CD14-positive monocyte (primary cell): ENCODE results near the gene EYS. TPM values are rescaled to one million over a fixed set of nuclear protein-coding genes. Genes with fewer than 3 reads are reported as not detected.

Experiments
- DNase-seq, 3 donors: peaks; one replicate each; pipeline ENCODE4 v3.0.0-alpha.2; 2011 to 2022
- H2AFZ ChIP-seq: 2 replicates; pipeline ENCODE4 v1.6.0; 2012; ENCODE audit warnings: mild to moderate bottlenecking, low read depth, low read length, inconsistent platforms; ENCODE audit not compliant: insufficient read depth, poor library complexity, severe bottlenecking
- H3K27ac ChIP-seq, 2 donors: 1 replicate in 1 of 2; 2 replicates in 1 of 2; pipeline ENCODE4 v1.5.1; 2012 to 2013; ENCODE audit warnings: low read length in 2 of 2, control low read depth in 1 of 2, inconsistent platforms in 1 of 2, low read depth in 1 of 2, mild to moderate bottlenecking in 1 of 2
- H3K27me3 ChIP-seq, 2 donors: one replicate each; pipeline versions ENCODE4 v1.6.0 to v1.6.1; 2011 to 2013; ENCODE audit warnings: low read length in 2 of 2; ENCODE audit not compliant: control insufficient read depth in 2 of 2, insufficient read depth in 2 of 2
- H3K36me3 ChIP-seq, 2 donors: replicated peaks in 1 of 2; 1 replicate in 1 of 2; 2 replicates in 1 of 2; pipeline versions ENCODE4 v1.5.1 to v1.6.1; 2012 to 2013; ENCODE audit warnings: low read length in 2 of 2, control low read depth in 1 of 2, inconsistent platforms in 1 of 2, mild to moderate bottlenecking in 1 of 2; ENCODE audit not compliant: insufficient read depth in 2 of 2, control insufficient read depth in 1 of 2
- H3K4me1 ChIP-seq, 2 donors: 1 replicate in 1 of 2; 2 replicates in 1 of 2; pipeline versions ENCODE4 v1.5.1 to v1.6.1; 2012 to 2013; ENCODE audit warnings: low read length in 2 of 2, control low read depth in 1 of 2, inconsistent platforms in 1 of 2, mild to moderate bottlenecking in 1 of 2, moderate library complexity in 1 of 2; ENCODE audit not compliant: insufficient read depth in 2 of 2, control insufficient read depth in 1 of 2
- H3K4me2 ChIP-seq: replicated peaks from 2 replicates; pipeline ENCODE3; 2012; ENCODE audit warnings: low read length, moderate library complexity, mild to moderate bottlenecking; ENCODE audit not compliant: poor library complexity, severe bottlenecking; ENCODE audit errors: extremely low read depth
- H3K4me3 ChIP-seq, 3 experiments: fragments of 200-600 bp in 1 of 3; sonication (generic) in 1 of 3; replicated peaks in 1 of 3; 1 replicate in 2 of 3; 2 replicates in 1 of 3; pipeline ENCODE4 v1.5.1; 2011 to 2013; ENCODE audit warnings: low read length in 3 of 3, mild to moderate bottlenecking in 3 of 3, control low read depth in 2 of 3, low read depth in 2 of 3, inconsistent platforms in 1 of 3, moderate library complexity in 1 of 3
- H3K79me2 ChIP-seq: 2 replicates; pipeline ENCODE4 v1.6.0; 2012; ENCODE audit warnings: mild to moderate bottlenecking, control low read depth, inconsistent platforms, low read length, moderate library complexity; ENCODE audit not compliant: insufficient read depth
- H3K9ac ChIP-seq: 2 replicates; pipeline ENCODE4 v1.6.0; 2017; ENCODE audit warnings: low read length, mild to moderate bottlenecking; ENCODE audit not compliant: insufficient read depth, poor library complexity, severe bottlenecking
- H3K9me3 ChIP-seq, 2 donors: replicated peaks in 1 of 2; 1 replicate in 1 of 2; 2 replicates in 1 of 2; pipeline versions ENCODE4 v1.5.1 to v1.6.1; 2012 to 2013; ENCODE audit warnings: low read length in 2 of 2, control low read depth in 1 of 2; ENCODE audit not compliant: control insufficient read depth in 1 of 2, insufficient read depth in 1 of 2
- H4K20me1 ChIP-seq: 2 replicates; pipeline ENCODE4 v1.6.0; 2012; ENCODE audit warnings: mild to moderate bottlenecking, low read length, control low read depth, moderate library complexity; ENCODE audit not compliant: insufficient read depth
- H3K27ac Mint-ChIP-seq, 7 donors: one replicate each; pipeline ENCODE4 v1.8.0; 2020; ENCODE audit warnings: mild to moderate bottlenecking in 7 of 7, mixed read lengths in 7 of 7, moderate library complexity in 6 of 7, inconsistent platforms in 2 of 7
- H3K27me3 Mint-ChIP-seq, 3 donors: one replicate each; pipeline ENCODE4 v1.8.0; 2021 to 2022; ENCODE audit warnings: low read depth in 3 of 3, mild to moderate bottlenecking in 3 of 3, mixed read lengths in 3 of 3, moderate library complexity in 3 of 3, inconsistent platforms in 1 of 3
- H3K36me3 Mint-ChIP-seq, 2 donors: one replicate each; pipeline ENCODE4 v1.8.0; 2020; ENCODE audit warnings: mixed read lengths in 2 of 2, inconsistent platforms in 1 of 2, mild to moderate bottlenecking in 1 of 2
- H3K4me1 Mint-ChIP-seq: one replicate; pipeline ENCODE4 v1.8.0; 2020; ENCODE audit warnings: mild to moderate bottlenecking, mixed read lengths
- H3K4me3 Mint-ChIP-seq, 2 donors: one replicate each; pipeline ENCODE4 v1.8.0; 2020; ENCODE audit warnings: mild to moderate bottlenecking in 2 of 2, mixed read lengths in 2 of 2, moderate library complexity in 1 of 2
- H3K9me3 Mint-ChIP-seq, 7 donors: one replicate each; pipeline ENCODE4 v1.8.0; 2020 to 2022; ENCODE audit warnings: mixed read lengths in 7 of 7, mild to moderate bottlenecking in 6 of 7, moderate library complexity in 6 of 7, inconsistent platforms in 2 of 7
- CTCF ChIP-seq: fragments of 200-600 bp; IDR thresholded peaks from one replicate; pipeline ENCODE4 v1.8.0; 2022; ENCODE audit warnings: antibody characterized with exemption, mild to moderate bottlenecking
- WGBS: methylation state at CpG from one replicate; pipeline ENCODE4 v1.1.5; 2013; ENCODE audit warnings: missing lambda C conversion rate; ENCODE audit not compliant: insufficient coverage; 5-methylcytosine and 5-hydroxymethylcytosine counted together
- intact Hi-C, 2 donors: fragments of 100-400 bp; cut with micrococcal nuclease; formaldehyde crosslinking; loops; one replicate each; pipeline versions ENCODE4 v1.15.0 to v1.15.1; 2023
- polyA plus RNA-seq, 3 donors: library from polyadenylated mRNA; depleted of rRNA in 1 of 3; unstranded in 2 of 3; stranded (reverse) in 1 of 3; fragments of 300-500 nt in 2 of 3; fragments of >200 nt in 1 of 3; fragmentation: Illumina TruSeq in 2 of 3; gene quantifications; 1 replicate in 2 of 3; 2 replicates in 1 of 3; pipeline ENCODE4 v1.2.3, GENCODE V29; 2012 to 2021

The EYS gene
- polyA plus RNA-seq, 3 donors = 0.01 to 0.03 TPM; not detected in 1

DNA sequence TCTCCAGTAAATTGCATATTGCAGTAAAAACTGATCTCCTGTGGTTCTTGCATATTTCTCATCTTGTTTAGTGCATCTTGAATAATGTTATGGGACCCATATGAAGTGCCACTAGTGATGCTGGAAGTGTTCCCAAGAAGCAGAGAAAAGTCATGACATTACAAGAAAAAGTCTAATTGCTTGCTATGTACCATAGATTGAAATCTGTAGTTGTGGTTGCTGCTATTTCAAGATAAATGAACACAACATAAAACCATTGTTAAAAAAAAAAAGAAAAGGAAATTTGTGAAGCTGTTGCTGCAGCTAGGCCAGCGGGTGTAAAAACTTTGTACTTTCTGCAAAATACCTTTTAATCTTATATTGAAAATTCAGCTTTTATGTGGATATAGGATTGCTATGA lies 1767.0 kb downstream of the EYS start:
- no peaks in the 10 kb centered on the region for H3K36me3 ChIP-seq
- no CpG with 5 or more reads among the region's 1 CpG for WGBS
- H3K27ac ChIP-seq = no peak overlapping the region
- no peak overlapping the region for H3K4me2 ChIP-seq
- TF ChIP-seq CTCF = no peak
- Mint-ChIP-seq H3K27ac (no peak overlapping the region), H3K4me3 (no peak overlapping the region), H3K4me1 (peaks cover 17% of the 10 kb centered on the region), H3K27me3 (peaks cover 0 to 2% (median 0%) of the 10 kb centered on the region in 3 donors), H3K36me3 (no peaks in the 10 kb centered on the region), H3K9me3 (peaks cover 2 to 7% (median 2%) of the 10 kb centered on the region in 7 donors)
- H3K9me3 ChIP-seq = peaks cover 0 to 2% of the 10 kb centered on the region in 2 donors
- no peaks in the 10 kb centered on the region for H3K27me3 ChIP-seq
- no peaks in the 10 kb centered on the region for H3K79me2 ChIP-seq
- no peak overlapping the region for H2AFZ ChIP-seq
- intact Hi-C loops = no loop called here
- no peak for DNase-seq
- H3K4me3 ChIP-seq = no peak overlapping the region
- no peak overlapping the region for H3K9ac ChIP-seq
- no peaks in the 10 kb centered on the region for H4K20me1 ChIP-seq
- peaks cover 10 to 11% of the 10 kb centered on the region in 2 donors for H3K4me1 ChIP-seq

- Histone ChIP-seq H4K20me1 (no peaks in the 10 kb centered on the region), H3K4me2 (no peak overlapping the region), H3K4me1 (peaks cover 1 to 2% of the 10 kb centered on the region in 2 donors), H3K9me3 (no peaks in the 10 kb centered on the region), H3K36me3 (no peaks in the 10 kb centered on the region), H3K27me3 (no peaks in the 10 kb centered on the region), H3K27ac (no peak overlapping the region), H3K4me3 (no peak overlapping the region), H3K9ac (no peak overlapping the region), H2AFZ (no peak overlapping the region), H3K79me2 (no peaks in the 10 kb centered on the region)
- intact Hi-C loops = no loop called here
- Mint-ChIP-seq H3K4me3 (no peak overlapping the region), H3K27ac (no peak overlapping the region), H3K4me1 (peaks cover 3% of the 10 kb centered on the region), H3K9me3 (peaks cover 0 to 4% (median 0%) of the 10 kb centered on the region in 7 donors), H3K36me3 (no peaks in the 10 kb centered on the region), H3K27me3 (no peaks in the 10 kb centered on the region)
- no peak for DNase-seq
- TF ChIP-seq CTCF = no peak
These were observed 1770.6 kb downstream of the EYS start for GRCh38 chr6:63936399-63936798.
